A673 (cell line): ENCODE results near the gene RABIF. TPM values are rescaled to one million over a fixed set of nuclear protein-coding genes. Genes with fewer than 3 reads are reported as not detected.

Source experiments
- BruUV-seq: library from RNA; stranded (reverse); fragments of 400-500 nt; replicated peaks from 2 replicates; lab custom pipeline; 2021; lab: Mats Ljungman, UMichigan
- CTCF ChIA-PET: fragments of 300-600 bp; sonication (Branson Sonifier 250); formaldehyde crosslinking; loops from one replicate; lab custom pipeline; 2022; ENCODE audit warnings: antibody characterized with exemption; lab: Charles Lee
- POLR2A ChIA-PET: fragments of 300-600 bp; sonication (Branson Sonifier 250); formaldehyde crosslinking; loops from one replicate; lab custom pipeline; 2022; ENCODE audit warnings: antibody characterized with exemption; ENCODE audit not compliant: low non-redundant PET; lab: Charles Lee
- DNase-seq: peaks from one replicate; pipeline ENCODE4 v3.0.0-alpha.2; 2015; ENCODE audit warnings: low spot score
- H3K27ac ChIP-seq: fragments of 200-600 bp; sonication (generic); 2 replicates; pipeline ENCODE4 v1.5.1; 2016; ENCODE audit warnings: mixed run types, low read depth, mild to moderate bottlenecking, mixed read lengths, antibody characterized with exemption, low read length; ENCODE audit not compliant: poor library complexity, severe bottlenecking
- H3K27me3 ChIP-seq: fragments of 200-600 bp; sonication (generic); replicated peaks from 2 replicates; pipeline ENCODE4 v1.6.1; 2017; ENCODE audit warnings: mixed run types, low read depth, mild to moderate bottlenecking, mixed read lengths, antibody characterized with exemption, low read length; ENCODE audit not compliant: insufficient read depth, poor library complexity
- H3K36me3 ChIP-seq: fragments of 200-600 bp; sonication (generic); 2 replicates; pipeline ENCODE4 v1.6.1; 2016; ENCODE audit warnings: mixed run types, mild to moderate bottlenecking, mixed read lengths, antibody characterized with exemption, low read length; ENCODE audit not compliant: insufficient read depth, poor library complexity, severe bottlenecking
- H3K4me1 ChIP-seq: fragments of 200-600 bp; sonication (generic); 2 replicates; pipeline ENCODE4 v1.6.1; 2017; ENCODE audit warnings: mixed run types, mild to moderate bottlenecking, mixed read lengths, antibody characterized with exemption, low read length; ENCODE audit not compliant: insufficient read depth, poor library complexity, severe bottlenecking
- H3K4me3 ChIP-seq: fragments of 200-600 bp; sonication (generic); 2 replicates; pipeline ENCODE4 v1.5.1; 2016; ENCODE audit warnings: low read depth, mixed run types, mild to moderate bottlenecking, mixed read lengths, low read length; ENCODE audit not compliant: poor library complexity, severe bottlenecking
- H3K9me3 ChIP-seq: fragments of 200-600 bp; sonication (generic); 2 replicates; pipeline ENCODE4 v1.6.1; 2016; ENCODE audit warnings: mixed run types, low read depth, mild to moderate bottlenecking, mixed read lengths, antibody characterized with exemption, low read length; ENCODE audit not compliant: poor library complexity, severe bottlenecking
- CTCF ChIP-seq: fragments of 300-800, 200-600 bp; sonication (generic); conservative IDR thresholded peaks from 2 replicates; pipeline ENCODE4 v1.5.1; 2017; ENCODE audit warnings: low read depth, mild to moderate bottlenecking, antibody characterized with exemption, low read length, moderate library complexity, mixed read lengths
- EZH2 ChIP-seq: fragments of 200-600 bp; sonication (generic); IDR thresholded peaks from 2 replicates; pipeline ENCODE4 v1.6.1; 2017; ENCODE audit warnings: borderline replicate concordance, low read depth, mild to moderate bottlenecking, mixed read lengths, antibody characterized with exemption, low read length; ENCODE audit not compliant: poor library complexity, severe bottlenecking
- intact Hi-C: fragments of 100-400 bp; cut with micrococcal nuclease; formaldehyde crosslinking; loops from one replicate; pipeline ENCODE4 v1.10.0; 2022; ENCODE audit not compliant: unreplicated experiment
- total RNA-seq: library from RNA; stranded (reverse); gene quantifications from 2 replicates; pipeline ENCODE4 v1.2.3, GENCODE V29; 2021

RABIF gene
- total RNA-seq, 1 experiment from 2014 or later: 12.2 TPM

- Histone ChIP-seq H3K27ac (no peak overlapping the region), H3K4me1 (no peaks in the 10 kb centered on the region), H3K9me3 (no peaks in the 10 kb centered on the region), H3K27me3 (peaks cover 1% of the 10 kb centered on the region), H3K4me3 (no peak overlapping the region), H3K36me3 (no peaks in the 10 kb centered on the region)
- TF ChIP-seq EZH2: no peak
- no peak for TF ChIP-seq CTCF
- intact Hi-C loops: loop anchor here (10.0 kb wide), 1 partner anchor 123 kb away; no protein-coding TSS in a partner anchor
- CTCF ChIA-PET: no interaction called here
- no peak for DNase-seq
- BruUV-seq: no TSS peak
- POLR2A ChIA-PET: no interaction called here
Measured at GRCh38 chr1:202871367-202871766, 17.6 kb downstream of the RABIF start.

GRCh38 chr1:202862679-202863560, 26.0 kb downstream of the RABIF start:
- no peak overlapping the region for H3K27ac ChIP-seq
- H3K36me3 ChIP-seq: no peaks in the 10 kb centered on the region
- CTCF ChIA-PET: no interaction called here
- no peak for DNase-seq
- intact Hi-C loops: no loop called here
- BruUV-seq: no TSS peak
- no peak overlapping the region for H3K4me3 ChIP-seq
- H3K27me3 ChIP-seq: peaks cover 44% of the 10 kb centered on the region
- H3K4me1 ChIP-seq: no peaks in the 10 kb centered on the region
- POLR2A ChIA-PET: interaction anchor here (0.6 kb wide), 1 partner anchor 604 kb away, joined by 3 read pairs; no protein-coding TSS in a partner anchor
- no peaks in the 10 kb centered on the region for H3K9me3 ChIP-seq
- TF ChIP-seq EZH2 (no peak), CTCF (no peak)

- Histone ChIP-seq H3K36me3 (no peaks in the 10 kb centered on the region), H3K9me3 (no peaks in the 10 kb centered on the region), H3K4me1 (no peaks in the 10 kb centered on the region), H3K27ac (no peak overlapping the region), H3K4me3 (peak overlapping the region; percentile 54), H3K27me3 (peaks cover 44% of the 10 kb centered on the region)
- no peak for TF ChIP-seq CTCF
- TF ChIP-seq EZH2: no peak
- peak; percentile 62 for DNase-seq
- ChIA-PET CTCF (no interaction called here), POLR2A (interaction anchor here (0.5 kb wide), 1 partner anchor 297 kb away, joined by 3 read pairs; no protein-coding TSS in a partner anchor)
- intact Hi-C loops: no loop called here
- no TSS peak for BruUV-seq
Measured at GRCh38 chr1:202861420-202862132, 27.4 kb downstream of the RABIF start.
